Mesenchymal stem cell (in vitro differentiated cells and primary cell): ENCODE data around the gene PPP2R2D.

Experiments
- DNase-seq: peaks from one replicate; pipeline ENCODE4 v3.0.0-alpha.2; 2013
- H2AFZ ChIP-seq: one replicate; pipeline ENCODE4 v1.6.1; 2013; ENCODE audit warnings: low read depth, mild to moderate bottlenecking, control low read depth, inconsistent platforms, low read length, moderate library complexity
- H2AK5ac ChIP-seq: 2 replicates; pipeline ENCODE4 v1.6.1; 2013; ENCODE audit warnings: low read length, moderate library complexity, mild to moderate bottlenecking, inconsistent platforms; ENCODE audit not compliant: severe bottlenecking
- H2BK120ac ChIP-seq: one replicate; pipeline ENCODE4 v1.6.1; 2013; ENCODE audit warnings: low read depth, mild to moderate bottlenecking, inconsistent platforms, low read length, moderate library complexity
- H2BK12ac ChIP-seq, 2 experiments: one replicate each; pipeline ENCODE4 v1.6.1; 2013; ENCODE audit warnings: inconsistent platforms in 2 of 2, low read length in 2 of 2, mild to moderate bottlenecking in 2 of 2, moderate library complexity in 2 of 2, control low read depth in 1 of 2
- H2BK15ac ChIP-seq: one replicate; pipeline ENCODE4 v1.6.1; 2013; ENCODE audit warnings: mild to moderate bottlenecking, low read depth, inconsistent platforms; ENCODE audit not compliant: poor library complexity, severe bottlenecking
- H2BK5ac ChIP-seq: 2 replicates; pipeline ENCODE4 v1.6.1; 2013; ENCODE audit warnings: low read depth, mild to moderate bottlenecking, low read length, control low read depth, inconsistent platforms; ENCODE audit not compliant: poor library complexity, severe bottlenecking
- H3K14ac ChIP-seq, 2 experiments: one replicate each; pipeline ENCODE4 v1.6.1; 2013; ENCODE audit warnings: inconsistent platforms in 2 of 2, low read length in 2 of 2, control low read depth in 1 of 2, mild to moderate bottlenecking in 1 of 2, moderate library complexity in 1 of 2
- H3K18ac ChIP-seq, 2 experiments: one replicate each; pipeline ENCODE4 v1.6.1; 2013; ENCODE audit warnings: inconsistent platforms in 2 of 2, low read length in 2 of 2, control low read depth in 1 of 2, low read depth in 1 of 2, mild to moderate bottlenecking in 1 of 2
- H3K23ac ChIP-seq, 2 experiments: one replicate each; pipeline ENCODE4 v1.6.1; 2013; ENCODE audit warnings: inconsistent platforms in 2 of 2, low read length in 2 of 2, mild to moderate bottlenecking in 2 of 2, moderate library complexity in 2 of 2, control low read depth in 1 of 2
- H3K27ac ChIP-seq: 2 replicates; pipeline ENCODE4 v1.5.1; 2013; ENCODE audit warnings: mild to moderate bottlenecking, moderate library complexity, low read length, control low read depth, inconsistent platforms; ENCODE audit not compliant: poor library complexity, severe bottlenecking
- H3K27me3 ChIP-seq, 2 experiments: 2 replicates each; pipeline versions ENCODE4 v1.6.1 to v1.7.0; 2013; ENCODE audit warnings: low read length in 2 of 2, mild to moderate bottlenecking in 2 of 2, moderate library complexity in 2 of 2, control low read depth in 1 of 2, inconsistent platforms in 1 of 2; ENCODE audit not compliant: control insufficient read depth in 1 of 2, insufficient read depth in 1 of 2
- H3K36me3 ChIP-seq, 2 experiments: 2 replicates each; pipeline versions ENCODE4 v1.6.1 to v1.7.0; 2013; ENCODE audit warnings: low read length in 2 of 2, control low read depth in 1 of 2, inconsistent platforms in 1 of 2, low read depth in 1 of 2, mild to moderate bottlenecking in 1 of 2; ENCODE audit not compliant: insufficient read depth in 2 of 2, control insufficient read depth in 1 of 2
- H3K4ac ChIP-seq, 2 experiments: one replicate each; pipeline ENCODE4 v1.6.1; 2013; ENCODE audit warnings: inconsistent platforms in 2 of 2, low read length in 2 of 2, mild to moderate bottlenecking in 2 of 2, moderate library complexity in 2 of 2, control low read depth in 1 of 2, low read depth in 1 of 2
- H3K4me1 ChIP-seq: 2 replicates; pipeline ENCODE4 v1.6.1; 2013; ENCODE audit warnings: low read depth, low read length, control low read depth; ENCODE audit not compliant: control insufficient read depth, insufficient read depth
- H3K4me2 ChIP-seq: 2 replicates; pipeline ENCODE4 v1.6.1; 2013; ENCODE audit warnings: low read length, mild to moderate bottlenecking, inconsistent platforms; ENCODE audit not compliant: poor library complexity, severe bottlenecking
- H3K4me3 ChIP-seq, 2 experiments: 2 replicates each; pipeline versions ENCODE4 v1.5.1 to v1.7.0; 2013; ENCODE audit warnings: low read length in 2 of 2, mild to moderate bottlenecking in 2 of 2, control low read depth in 1 of 2, low read depth in 1 of 2; ENCODE audit not compliant: insufficient read depth in 1 of 2
- H3K79me1 ChIP-seq: replicated peaks from 2 replicates; pipeline ENCODE4 v1.6.1; 2013; ENCODE audit warnings: mild to moderate bottlenecking, control low read depth, low read length, inconsistent platforms; ENCODE audit not compliant: poor library complexity, severe bottlenecking
- H3K9ac ChIP-seq: 2 replicates; pipeline ENCODE4 v1.7.0; 2013; ENCODE audit warnings: mild to moderate bottlenecking, low read length, moderate library complexity
- H3K9me3 ChIP-seq: 2 replicates; pipeline ENCODE4 v1.7.0; 2013; ENCODE audit warnings: mild to moderate bottlenecking, low read length; ENCODE audit not compliant: control insufficient read depth
- H4K8ac ChIP-seq: one replicate; pipeline ENCODE4 v1.6.1; 2013; ENCODE audit warnings: inconsistent platforms, mild to moderate bottlenecking, low read length, moderate library complexity
- H4K91ac ChIP-seq: one replicate; pipeline ENCODE4 v1.6.1; 2013; ENCODE audit warnings: mild to moderate bottlenecking, low read length, inconsistent platforms
- WGBS: methylation state at CpG from one replicate; pipeline ENCODE4 v1.1.7; 2013; ENCODE audit warnings: mixed read lengths; 5-methylcytosine and 5-hydroxymethylcytosine counted together

PPP2R2D gene

GRCh38 chr10:131911451-131911850, 10.6 kb downstream of the PPP2R2D start:
- no peak overlapping the region for H3K9ac ChIP-seq
- no peak for DNase-seq
- H3K18ac ChIP-seq = no peak overlapping the region
- peaks cover 25 to 32% of the 10 kb centered on the region in 2 experiments for H3K36me3 ChIP-seq
- H4K8ac ChIP-seq = no peak overlapping the region
- H3K4me1 ChIP-seq = peaks cover 16% of the 10 kb centered on the region
- H3K14ac ChIP-seq = no peak overlapping the region
- H2BK5ac ChIP-seq = no peak overlapping the region
- no peak overlapping the region for H3K4me3 ChIP-seq
- no peak overlapping the region for H2AK5ac ChIP-seq
- H3K4ac ChIP-seq = no peak overlapping the region
- no peak overlapping the region for H3K23ac ChIP-seq
- no peak overlapping the region for H4K91ac ChIP-seq
- H2BK15ac ChIP-seq = no peak overlapping the region
- no peak overlapping the region for H2BK120ac ChIP-seq
- H3K27me3 ChIP-seq = no peaks in the 10 kb centered on the region
- no peak overlapping the region for H3K4me2 ChIP-seq
- peak overlapping the region in 1 of 2 experiments; percentile 32 for H2BK12ac ChIP-seq
- WGBS = 87% methylated on average over 9 of the region's 9 CpGs
- H3K9me3 ChIP-seq = no peaks in the 10 kb centered on the region
- no peak overlapping the region for H2AFZ ChIP-seq
- peaks cover 5% of the 10 kb centered on the region for H3K79me1 ChIP-seq
- H3K27ac ChIP-seq = no peak overlapping the region

GRCh38 chr10:131912620-131913019, 11.8 kb downstream of the PPP2R2D start:
- WGBS = 98% methylated on average over 3 of the region's 3 CpGs
- no peaks in the 10 kb centered on the region for H3K9me3 ChIP-seq
- no peak overlapping the region for H4K8ac ChIP-seq

GRCh38 chr10:131915484-131915883, 14.7 kb downstream of the PPP2R2D start:
- no peak overlapping the region for H3K4me3 ChIP-seq
- WGBS = 80% methylated on average over 8 of the region's 11 CpGs

More at GRCh38 chr10:131912620-131913019, 11.8 kb downstream of the PPP2R2D start:
- no peak overlapping the region for H3K23ac ChIP-seq
- H3K4me3 ChIP-seq = no peak overlapping the region
- no peak for DNase-seq
- no peak overlapping the region for H3K18ac ChIP-seq
- H3K27me3 ChIP-seq = no peaks in the 10 kb centered on the region
- peaks cover 5% of the 10 kb centered on the region for H3K79me1 ChIP-seq
- H2BK15ac ChIP-seq = no peak overlapping the region
- no peak overlapping the region for H3K4ac ChIP-seq
- peaks cover 16% of the 10 kb centered on the region for H3K4me1 ChIP-seq
- no peak overlapping the region for H2AK5ac ChIP-seq
- no peak overlapping the region for H2BK5ac ChIP-seq
- no peak overlapping the region for H3K14ac ChIP-seq
- no peak overlapping the region for H3K9ac ChIP-seq
- no peak overlapping the region for H4K91ac ChIP-seq
- no peak overlapping the region for H2BK120ac ChIP-seq
- peaks cover 21 to 32% of the 10 kb centered on the region in 2 experiments for H3K36me3 ChIP-seq
- H2AFZ ChIP-seq = no peak overlapping the region
- H3K4me2 ChIP-seq = no peak overlapping the region
- no peak overlapping the region for H2BK12ac ChIP-seq
- H3K27ac ChIP-seq = no peak overlapping the region

GRCh38 chr10:131915990-131916766, 15.4 kb downstream of the PPP2R2D start:
- no peak for DNase-seq
- H3K4me3 ChIP-seq = no peak overlapping the region
- H4K8ac ChIP-seq = no peak overlapping the region
- no peaks in the 10 kb centered on the region for H3K27me3 ChIP-seq
- no peak overlapping the region for H3K9ac ChIP-seq
- no peak overlapping the region for H4K91ac ChIP-seq
- no peak overlapping the region for H2BK15ac ChIP-seq
- no peak overlapping the region for H3K14ac ChIP-seq
- H2AK5ac ChIP-seq = no peak overlapping the region
- no peak overlapping the region for H2BK12ac ChIP-seq
- H3K27ac ChIP-seq = no peak overlapping the region
- peaks cover 5% of the 10 kb centered on the region for H3K79me1 ChIP-seq
- no peak overlapping the region for H3K4me2 ChIP-seq
- no peak overlapping the region for H3K18ac ChIP-seq
- H2BK5ac ChIP-seq = no peak overlapping the region
- peaks cover 11% of the 10 kb centered on the region for H3K4me1 ChIP-seq
- no peak overlapping the region for H2BK120ac ChIP-seq
- H3K23ac ChIP-seq = no peak overlapping the region
- 95% methylated on average over 18 of the region's 19 CpGs for WGBS
- no peaks in the 10 kb centered on the region for H3K9me3 ChIP-seq
- no peak overlapping the region for H2AFZ ChIP-seq
- no peak overlapping the region for H3K4ac ChIP-seq
- H3K36me3 ChIP-seq = peaks cover 9 to 15% of the 10 kb centered on the region in 2 experiments

More at GRCh38 chr10:131915484-131915883, 14.7 kb downstream of the PPP2R2D start:
- no peak overlapping the region for H4K91ac ChIP-seq
- H3K79me1 ChIP-seq = peaks cover 5% of the 10 kb centered on the region
- no peak for DNase-seq
- no peak overlapping the region for H4K8ac ChIP-seq
- no peak overlapping the region for H2BK5ac ChIP-seq
- H3K27ac ChIP-seq = no peak overlapping the region
- no peak overlapping the region for H3K4me2 ChIP-seq
- no peak overlapping the region for H2BK15ac ChIP-seq
- H3K4ac ChIP-seq = no peak overlapping the region
- no peak overlapping the region for H2AK5ac ChIP-seq
- H3K14ac ChIP-seq = no peak overlapping the region
- H3K4me1 ChIP-seq = peaks cover 11% of the 10 kb centered on the region
- H3K18ac ChIP-seq = no peak overlapping the region
- H3K23ac ChIP-seq = no peak overlapping the region
- no peak overlapping the region for H2AFZ ChIP-seq
- H3K9me3 ChIP-seq = no peaks in the 10 kb centered on the region
- H2BK12ac ChIP-seq = no peak overlapping the region
- H3K27me3 ChIP-seq = no peaks in the 10 kb centered on the region
- no peak overlapping the region for H2BK120ac ChIP-seq
- H3K36me3 ChIP-seq = peaks cover 15 to 16% of the 10 kb centered on the region in 2 experiments
- no peak overlapping the region for H3K9ac ChIP-seq
